GM13976 (cell line): ENCODE results near the gene GOLGA8S.
"Not testable (repeated sequence)": the region's sequence is repeated elsewhere in the genome, so short reads cannot be mapped to it uniquely, and the experiment has no call there.

ENCODE experiments used
- DNase-seq: peaks from one replicate; pipeline ENCODE4 v3.0.0; 2012; ENCODE audit warnings: low spot score
- in situ Hi-C: fragments of 300-500 bp; cut with MboI; formaldehyde crosslinking; loops from one replicate; pipeline ENCODE4 v1.12.0; 2022; ENCODE audit warnings: low sequenced_read_pairs, mixed read lengths, inconsistent platforms; ENCODE audit not compliant: unreplicated experiment
- TF ChIP-seq, protein P1 (sequence below): IDR thresholded peaks from 2 replicates; pipeline ENCODE4 v1.5.1; 2012; ENCODE audit warnings: borderline replicate concordance, mild to moderate bottlenecking; ENCODE audit not compliant: insufficient read depth; ENCODE audit errors: extremely low read depth, missing control alignments, control extremely low read depth

The GOLGA8S gene, protein sequence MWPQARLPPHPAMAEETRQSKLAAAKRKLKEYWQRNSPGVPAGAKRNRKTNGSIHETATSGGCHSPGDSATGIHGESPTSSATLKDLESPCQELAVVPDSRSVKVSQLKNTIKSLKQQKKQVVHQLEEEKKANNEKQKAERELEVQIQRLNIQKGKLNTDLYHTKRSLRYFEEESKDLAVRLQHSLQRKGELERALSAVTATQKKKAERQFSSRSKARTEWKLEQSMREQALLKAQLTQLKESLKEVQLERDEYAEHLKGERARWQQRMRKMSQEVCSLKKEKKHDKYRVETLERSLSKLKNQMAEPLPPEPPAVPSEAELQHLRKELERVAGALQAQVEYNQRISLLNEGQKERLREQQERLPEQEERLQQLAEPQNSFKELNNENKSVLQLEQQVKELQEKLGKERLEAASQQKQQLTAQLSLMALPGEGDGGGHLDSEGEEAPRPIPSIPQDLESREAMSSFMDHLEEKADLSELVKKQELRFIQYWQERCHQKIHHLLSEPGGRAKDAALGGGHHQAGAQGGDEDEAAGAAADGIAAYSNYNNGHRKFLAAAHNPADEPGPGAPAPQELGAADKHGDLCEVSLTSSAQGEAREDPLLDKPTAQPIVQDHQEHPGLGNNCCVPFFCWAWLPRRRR

GRCh38 chr15:23354448-23354847 is at the start of gene GOLGA8S:
TSS of gene GOLGA8S (plus strand) at chr15:23354748. CDS start at chr15:23354810, 62 bp downstream.
- in situ Hi-C loops: not testable (repeated sequence)

DNA sequence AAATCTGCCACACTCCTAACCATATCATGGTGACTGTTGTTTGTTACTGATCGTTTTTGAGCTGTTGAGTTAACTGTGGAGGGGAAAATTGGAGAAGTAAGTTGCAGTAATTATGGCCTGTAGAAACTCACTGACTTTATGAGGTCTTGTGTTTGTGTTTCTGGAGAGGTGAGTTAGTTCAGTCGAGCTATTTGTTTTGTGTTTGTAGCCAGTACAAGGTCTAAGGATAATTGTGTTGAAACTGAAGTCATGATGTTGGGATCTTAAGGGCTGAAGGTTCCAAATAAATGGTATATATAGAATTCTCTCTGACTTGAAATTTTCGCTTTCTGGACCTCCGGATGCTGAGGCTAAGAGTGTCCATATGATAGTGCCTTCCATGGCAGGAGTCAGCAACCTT is 49.7 kb upstream of the GOLGA8S start:
- in situ Hi-C loops, DNase-seq: not testable (repeated sequence)

More at GRCh38 chr15:23354448-23354847, at the start of gene GOLGA8S:
- DNase-seq: not testable (repeated sequence)

- DNase-seq, in situ Hi-C loops: not testable (repeated sequence)
Observed at GRCh38 chr15:23305921-23306320, 48.6 kb upstream of the GOLGA8S start.

GRCh38 chr15:23311233-23311632 is 43.3 kb upstream of the GOLGA8S start:
- DNase-seq, in situ Hi-C loops: not testable (repeated sequence)

DNA sequence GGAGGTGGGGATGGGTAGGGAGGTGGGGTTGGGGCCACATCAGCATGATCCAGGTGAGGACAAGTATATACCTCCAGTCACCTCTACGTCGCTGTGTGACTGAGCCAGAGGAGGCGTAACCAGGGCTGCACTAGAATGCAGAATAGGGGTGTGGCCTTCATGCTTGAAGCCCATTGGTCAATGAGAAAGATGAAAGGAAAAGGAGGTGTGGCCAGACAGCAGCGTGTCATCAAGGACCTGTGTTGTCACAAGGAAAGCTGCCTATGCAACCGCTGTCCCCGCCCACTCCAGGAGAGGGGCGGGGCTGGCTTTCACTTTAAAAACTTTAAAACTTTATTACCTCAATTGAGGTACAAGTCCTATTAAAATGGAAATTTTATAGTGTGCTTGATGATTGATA is 20.5 kb upstream of the GOLGA8S start, which contains the start of gene GOLGA6L26:
TSS of gene GOLGA6L26 (minus strand) at position 101 of the 400 bp plus-strand sequence. CDS start at position 40, 61 bp downstream.
- DNase-seq, in situ Hi-C loops: not testable (repeated sequence)

- DNase-seq, in situ Hi-C loops: not testable (repeated sequence)
Observed at GRCh38 chr15:23362622-23363021, 8.1 kb downstream of the GOLGA8S start.

- DNase-seq, in situ Hi-C loops: not testable (repeated sequence)
Observed at GRCh38 chr15:23364261-23364660, 9.7 kb downstream of the GOLGA8S start.

DNA sequence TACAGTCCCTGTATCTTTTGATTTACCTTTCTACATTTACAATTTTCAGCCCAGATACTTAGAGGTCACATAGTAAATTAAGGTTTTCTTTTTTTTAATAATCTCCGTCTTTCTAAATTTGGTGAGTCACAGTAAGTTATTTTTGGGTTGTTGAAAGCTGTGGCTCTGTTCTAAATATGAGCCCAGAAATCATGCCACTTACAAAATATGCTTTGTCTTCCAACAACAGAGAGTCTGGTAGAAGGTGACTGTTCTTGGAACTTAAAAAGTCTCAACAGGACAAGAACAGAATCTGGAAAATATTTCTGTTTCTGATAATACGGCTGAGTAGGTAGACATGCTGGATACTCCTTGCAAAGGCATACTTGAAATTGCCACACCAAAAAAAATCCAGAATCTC is 16.0 kb downstream of the GOLGA8S start:
- in situ Hi-C loops: no loop called here
- TF ChIP-seq, protein P1, sequence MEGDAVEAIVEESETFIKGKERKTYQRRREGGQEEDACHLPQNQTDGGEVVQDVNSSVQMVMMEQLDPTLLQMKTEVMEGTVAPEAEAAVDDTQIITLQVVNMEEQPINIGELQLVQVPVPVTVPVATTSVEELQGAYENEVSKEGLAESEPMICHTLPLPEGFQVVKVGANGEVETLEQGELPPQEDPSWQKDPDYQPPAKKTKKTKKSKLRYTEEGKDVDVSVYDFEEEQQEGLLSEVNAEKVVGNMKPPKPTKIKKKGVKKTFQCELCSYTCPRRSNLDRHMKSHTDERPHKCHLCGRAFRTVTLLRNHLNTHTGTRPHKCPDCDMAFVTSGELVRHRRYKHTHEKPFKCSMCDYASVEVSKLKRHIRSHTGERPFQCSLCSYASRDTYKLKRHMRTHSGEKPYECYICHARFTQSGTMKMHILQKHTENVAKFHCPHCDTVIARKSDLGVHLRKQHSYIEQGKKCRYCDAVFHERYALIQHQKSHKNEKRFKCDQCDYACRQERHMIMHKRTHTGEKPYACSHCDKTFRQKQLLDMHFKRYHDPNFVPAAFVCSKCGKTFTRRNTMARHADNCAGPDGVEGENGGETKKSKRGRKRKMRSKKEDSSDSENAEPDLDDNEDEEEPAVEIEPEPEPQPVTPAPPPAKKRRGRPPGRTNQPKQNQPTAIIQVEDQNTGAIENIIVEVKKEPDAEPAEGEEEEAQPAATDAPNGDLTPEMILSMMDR: no peak
- DNase-seq: no peak

DNA sequence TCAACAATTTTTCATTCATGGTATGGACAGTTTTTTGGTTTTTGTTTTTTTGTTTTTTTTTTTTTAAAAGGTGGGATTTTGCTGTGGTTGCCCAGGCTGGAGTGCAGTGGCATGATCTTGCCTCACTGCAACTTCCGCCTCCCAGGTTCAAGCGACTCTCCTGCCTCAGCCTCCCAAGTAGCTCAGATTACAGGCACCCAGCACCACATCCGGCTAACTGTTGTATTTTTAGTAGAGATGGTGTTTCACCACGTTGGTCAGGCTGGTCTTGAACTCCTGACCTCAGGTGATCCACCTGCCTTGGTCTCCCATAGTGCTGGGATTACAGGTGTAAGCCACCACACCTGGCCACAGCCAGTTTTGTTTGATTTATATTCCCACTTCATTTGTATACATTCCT is 16.6 kb downstream of the GOLGA8S start:
- DNase-seq, in situ Hi-C loops: not testable (repeated sequence)

DNA sequence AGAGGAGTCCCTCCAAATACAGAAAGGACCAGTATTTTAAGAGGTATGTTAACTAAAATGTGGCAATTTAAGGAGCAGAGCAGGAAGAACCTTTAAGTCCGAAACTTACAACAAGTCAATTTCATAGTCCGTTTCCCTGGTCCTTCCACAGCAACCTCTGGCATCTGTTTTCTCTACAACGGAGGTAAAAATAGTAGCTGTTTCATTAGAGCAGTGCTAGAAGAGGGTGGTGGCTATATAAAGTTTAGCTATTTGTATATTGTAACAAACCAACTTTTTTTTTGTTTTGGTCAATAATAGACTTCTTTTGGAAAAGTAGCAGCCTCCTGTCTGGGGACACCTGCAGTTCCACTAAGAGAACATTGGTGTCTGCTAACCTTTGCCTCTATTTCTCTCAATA is 17.3 kb downstream of the GOLGA8S start:
- in situ Hi-C loops, DNase-seq: not testable (repeated sequence)

- TF ChIP-seq, protein P1: no peak
- DNase-seq: no peak
- in situ Hi-C loops: no loop called here
Observed at GRCh38 chr15:23372284-23372683, 17.7 kb downstream of the GOLGA8S start.

DNA sequence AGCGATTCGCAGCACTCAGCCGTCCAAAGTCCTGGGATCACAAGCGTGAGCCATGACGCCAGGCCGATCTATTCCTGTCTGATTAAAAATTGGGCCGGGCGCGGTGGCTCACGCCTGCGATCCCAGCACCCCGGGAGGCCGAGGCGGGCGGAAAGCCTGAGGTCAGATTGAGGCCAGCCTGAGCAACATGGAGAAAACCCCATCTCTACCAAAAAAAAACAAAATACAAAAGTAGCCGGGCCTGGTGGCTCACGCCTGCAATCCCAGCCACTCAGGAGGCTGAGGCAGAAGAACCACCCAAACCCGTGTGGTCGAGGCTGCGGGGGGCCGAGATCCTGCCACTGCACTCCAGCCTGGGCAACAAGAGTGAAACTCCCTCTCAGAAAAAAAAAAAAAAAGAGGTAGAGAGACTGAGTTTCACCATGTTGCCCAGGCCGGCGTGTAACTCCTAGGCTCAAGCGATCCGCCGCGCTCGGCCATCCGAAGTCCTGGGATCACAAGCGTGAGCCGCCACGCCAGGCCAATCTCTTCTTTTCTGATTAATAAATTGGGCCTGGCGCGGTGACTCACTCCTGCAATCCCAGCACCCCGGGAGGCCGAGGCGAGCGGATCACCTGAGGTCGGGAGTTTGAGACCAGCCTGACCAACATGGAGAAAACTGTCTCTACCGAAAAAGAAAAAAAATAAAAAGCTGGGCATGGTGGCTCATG is 18.5 kb downstream of the GOLGA8S start:
- in situ Hi-C loops, DNase-seq: not testable (repeated sequence)

- in situ Hi-C loops, DNase-seq: not testable (repeated sequence)
Observed at GRCh38 chr15:23374226-23374625, 19.7 kb downstream of the GOLGA8S start.

DNA sequence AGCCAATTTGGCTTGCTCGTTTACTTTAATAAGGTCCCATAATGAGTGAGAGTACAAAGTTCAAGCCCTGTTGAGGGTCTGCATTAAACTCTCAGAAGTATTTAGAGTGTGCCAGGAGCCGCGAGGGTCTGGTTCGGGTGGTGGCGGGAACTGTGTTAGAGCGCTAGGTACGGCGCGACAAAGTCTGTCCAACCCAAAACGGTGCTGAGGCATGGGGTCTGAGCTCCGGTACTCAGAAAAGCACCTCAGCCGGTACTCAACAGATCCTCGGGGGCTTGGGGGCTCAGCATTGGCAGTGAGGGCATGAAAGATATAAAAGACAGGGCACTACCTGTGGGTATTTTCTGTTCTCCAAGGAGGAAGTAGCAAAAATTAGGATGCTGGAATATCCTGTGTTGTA is 24.4 kb downstream of the GOLGA8S start:
- DNase-seq, in situ Hi-C loops: not testable (repeated sequence)

GRCh38 chr15:23380700-23381099 is 26.2 kb downstream of the GOLGA8S start:
- in situ Hi-C loops, DNase-seq: not testable (repeated sequence)

DNA sequence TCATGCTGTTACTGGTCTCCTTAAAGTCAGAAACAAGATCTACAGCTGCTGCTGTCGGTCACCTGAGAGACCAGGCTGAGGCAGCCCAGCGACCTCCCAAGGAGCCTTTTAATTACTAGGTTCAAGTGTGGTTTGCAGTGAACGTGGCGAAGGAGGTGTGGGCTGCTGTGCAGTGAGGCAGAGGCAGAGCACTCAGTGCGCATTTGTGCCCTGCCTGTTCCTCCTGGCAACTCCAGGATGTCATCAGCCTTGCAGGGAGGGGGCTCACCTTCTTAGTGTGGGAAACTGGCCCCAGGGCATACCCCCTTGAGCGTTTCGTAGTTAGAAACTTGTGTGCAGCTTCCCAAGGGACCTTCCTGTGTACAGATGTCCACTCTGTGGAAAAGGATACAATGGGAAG is 26.6 kb downstream of the GOLGA8S start:
- in situ Hi-C loops, DNase-seq: not testable (repeated sequence)
